Ectodermal cell (in vitro differentiated cells): ENCODE data around the gene CSTB.

Experiments used
- H3K27ac ChIP-seq: 2 replicates; pipeline ENCODE4 v1.7.0; 2013; ENCODE audit warnings: mild to moderate bottlenecking, low read depth, low read length; ENCODE audit not compliant: insufficient read depth, poor library complexity, severe bottlenecking
- H3K27me3 ChIP-seq: 2 replicates; pipeline ENCODE4 v1.7.0; 2013; ENCODE audit warnings: mild to moderate bottlenecking, low read length; ENCODE audit not compliant: insufficient read depth, control insufficient read depth, poor library complexity, severe bottlenecking
- H3K36me3 ChIP-seq: one replicate; pipeline ENCODE4 v1.7.0; 2013; ENCODE audit warnings: low read length; ENCODE audit not compliant: control insufficient read depth, insufficient read depth
- H3K4me1 ChIP-seq: one replicate; pipeline ENCODE4 v1.7.0; 2013; ENCODE audit warnings: low read length; ENCODE audit not compliant: control insufficient read depth, insufficient read depth
- H3K4me3 ChIP-seq: 2 replicates; pipeline ENCODE4 v1.7.0; 2013; ENCODE audit warnings: low read depth, low read length, control low read depth; ENCODE audit not compliant: insufficient read depth
- H3K9me3 ChIP-seq: 2 replicates; pipeline ENCODE4 v1.7.0; 2013; ENCODE audit warnings: mild to moderate bottlenecking, low read length, moderate library complexity; ENCODE audit not compliant: control insufficient read depth
- WGBS, 2 experiments: methylation state at CpG; one replicate each; pipeline ENCODE4 v1.1.7; 2013; ENCODE audit warnings: missing lambda C conversion rate in 2 of 2; 5-methylcytosine and 5-hydroxymethylcytosine counted together

CSTB gene

GRCh38 chr21:43749651-43750262 lies 26.4 kb downstream of the CSTB start:
- H3K27me3 ChIP-seq, result no peaks in the 10 kb centered on the region
- whole genome bisulfite sequencing, 2 experiments, result 94% methylated on average over 18 of the region's 18 CpGs
- H3K27ac ChIP-seq, result no peak overlapping the region
- H3K4me1 ChIP-seq, result no peaks in the 10 kb centered on the region
- no peak overlapping the region for H3K4me3 ChIP-seq
- H3K36me3 ChIP-seq, result no peaks in the 10 kb centered on the region
- no peaks in the 10 kb centered on the region for H3K9me3 ChIP-seq

- H3K36me3 ChIP-seq, result no peaks in the 10 kb centered on the region
- no peak overlapping the region for H3K27ac ChIP-seq
Observed at GRCh38 chr21:43748622-43749021, 27.5 kb downstream of the CSTB start.

GRCh38 chr21:43745772-43746517 lies 30.2 kb downstream of the CSTB start:
- no peaks in the 10 kb centered on the region for H3K36me3 ChIP-seq
- no peaks in the 10 kb centered on the region for H3K9me3 ChIP-seq
- 94 to 97% methylated on average over 16 of the region's 16 CpGs for WGBS, 2 experiments
- no peaks in the 10 kb centered on the region for H3K27me3 ChIP-seq
- H3K27ac ChIP-seq, result no peak overlapping the region
- H3K4me1 ChIP-seq, result no peaks in the 10 kb centered on the region
- no peak overlapping the region for H3K4me3 ChIP-seq

More at GRCh38 chr21:43748622-43749021, 27.5 kb downstream of the CSTB start:
- Histone ChIP-seq H3K4me3 (no peak overlapping the region), H3K27me3 (no peaks in the 10 kb centered on the region), H3K9me3 (no peaks in the 10 kb centered on the region), H3K4me1 (no peaks in the 10 kb centered on the region)
- WGBS, 2 experiments, result 93 to 95% methylated on average over 17 of the region's 17 CpGs

- no peak overlapping the region for H3K4me3 ChIP-seq
- WGBS, 2 experiments, result 95 to 96% methylated on average over 18 of the region's 18 CpGs
- H3K27me3 ChIP-seq, result no peaks in the 10 kb centered on the region
- no peak overlapping the region for H3K27ac ChIP-seq
- H3K36me3 ChIP-seq, result no peaks in the 10 kb centered on the region
- no peaks in the 10 kb centered on the region for H3K9me3 ChIP-seq
- H3K4me1 ChIP-seq, result no peaks in the 10 kb centered on the region
Observed at GRCh38 chr21:43744725-43745124, 31.4 kb downstream of the CSTB start.

GRCh38 chr21:43743947-43744346 lies 32.2 kb downstream of the CSTB start:
- 95% methylated on average over 8 of the region's 8 CpGs for WGBS, 2 experiments
- H3K4me3 ChIP-seq, result no peak overlapping the region
- H3K27me3 ChIP-seq, result no peaks in the 10 kb centered on the region
- H3K36me3 ChIP-seq, result no peaks in the 10 kb centered on the region
- no peaks in the 10 kb centered on the region for H3K9me3 ChIP-seq
- no peak overlapping the region for H3K27ac ChIP-seq
- H3K4me1 ChIP-seq, result no peaks in the 10 kb centered on the region

- H3K36me3 ChIP-seq, result no peaks in the 10 kb centered on the region
- no peak overlapping the region for H3K27ac ChIP-seq
- no peak overlapping the region for H3K4me3 ChIP-seq
- no peaks in the 10 kb centered on the region for H3K4me1 ChIP-seq
- no peaks in the 10 kb centered on the region for H3K27me3 ChIP-seq
- 71 to 77% methylated on average over 25 to 28 of the region's 28 CpGs for WGBS, 2 experiments
- H3K9me3 ChIP-seq, result no peaks in the 10 kb centered on the region
Observed at GRCh38 chr21:43741423-43742096, 34.5 kb downstream of the CSTB start.

GRCh38 chr21:43740497-43741156 lies 35.5 kb downstream of the CSTB start:
- Histone ChIP-seq H3K4me1 (no peaks in the 10 kb centered on the region), H3K27ac (no peak overlapping the region), H3K4me3 (no peak overlapping the region), H3K27me3 (no peaks in the 10 kb centered on the region), H3K36me3 (no peaks in the 10 kb centered on the region), H3K9me3 (no peaks in the 10 kb centered on the region)
- 28 to 32% methylated on average over 23 to 24 of the region's 25 CpGs for WGBS, 2 experiments

- Histone ChIP-seq H3K4me3 (no peak overlapping the region), H3K36me3 (no peaks in the 10 kb centered on the region), H3K4me1 (no peaks in the 10 kb centered on the region), H3K27me3 (no peaks in the 10 kb centered on the region), H3K27ac (peak overlapping the region; percentile 0), H3K9me3 (no peaks in the 10 kb centered on the region)
- 74 to 77% methylated on average over 25 of the region's 25 CpGs for WGBS, 2 experiments
Observed at GRCh38 chr21:43739621-43740435, 36.3 kb downstream of the CSTB start.

- H3K27ac ChIP-seq, result no peak overlapping the region
- no peak overlapping the region for H3K4me3 ChIP-seq
- no peaks in the 10 kb centered on the region for H3K36me3 ChIP-seq
- 92 to 93% methylated on average over 35 of the region's 35 CpGs for WGBS, 2 experiments
- H3K9me3 ChIP-seq, result no peaks in the 10 kb centered on the region
- no peaks in the 10 kb centered on the region for H3K4me1 ChIP-seq
- H3K27me3 ChIP-seq, result no peaks in the 10 kb centered on the region
Observed at GRCh38 chr21:43737158-43737950, 38.8 kb downstream of the CSTB start.
